ENCODE data around the gene ARHGAP23.

ARHGAP23 gene

DNA sequence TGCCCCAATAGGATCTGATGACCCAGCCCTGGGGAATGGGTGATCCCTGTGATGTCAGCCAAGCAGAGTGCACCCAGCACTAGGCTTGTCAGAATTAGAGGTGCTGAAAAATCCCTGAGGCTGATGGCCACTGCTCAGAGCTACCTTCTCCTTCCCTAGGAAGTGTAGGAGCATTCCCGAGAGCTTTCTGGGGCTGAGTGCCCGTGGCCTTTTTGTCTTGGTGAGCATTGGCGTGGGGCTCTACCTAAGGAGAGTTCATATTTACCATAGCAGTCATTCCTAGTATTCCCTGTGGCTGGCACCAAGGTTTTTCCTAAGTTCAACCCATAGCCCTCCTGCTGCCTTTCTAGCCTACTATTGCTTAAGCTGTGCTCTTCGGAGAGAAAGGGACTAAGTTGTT lies 22.6 kb upstream of the ARHGAP23 start:
- FAIRE-seq (no peak), DNase-seq (ENCODE audit: insufficient read length, low spot score) (no peak)
- no peak for TF ChIP-seq TAF1 (IDR thresholded peaks at IDR 0.05; ENCODE audit: low read depth, low read length)
- no peak for TF ChIP-seq SPI1 (IDR thresholded peaks at IDR 0.05; ENCODE audit: low read depth, low read length)
- TF ChIP-seq POLR2AphosphoS5 (IDR thresholded peaks at IDR 0.05; ENCODE audit: low read depth, low read length), result no peak
- TF ChIP-seq POU2F2 (IDR thresholded peaks at IDR 0.05; ENCODE audit: low read depth, low read length), result no peak
- TF ChIP-seq POLR2A (IDR thresholded peaks at IDR 0.05; ENCODE audit: low read depth, low read length), result no peak
- no peak for TF ChIP-seq PAX5 (IDR thresholded peaks at IDR 0.05; ENCODE audit: insufficient read depth, low read length, severe bottlenecking)

DNA sequence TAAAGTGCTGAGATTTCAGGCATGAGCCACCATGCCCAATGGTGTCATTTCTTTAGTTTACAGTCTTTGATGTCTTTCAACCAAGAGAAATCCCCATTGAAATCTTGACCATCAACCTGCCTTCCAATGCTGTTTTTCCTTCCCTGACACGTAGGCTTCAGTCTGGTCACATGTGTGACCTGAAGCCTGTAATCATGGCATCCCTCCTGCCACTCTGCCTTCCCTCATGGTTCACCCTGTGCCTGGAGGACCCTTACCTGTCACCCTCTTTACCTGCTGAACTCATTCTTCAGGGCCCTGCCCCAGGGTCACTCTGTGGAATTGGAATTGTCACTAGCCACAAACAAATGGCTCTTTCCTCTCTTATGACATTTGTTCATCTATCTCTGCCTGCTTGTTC lies 18.1 kb upstream of the ARHGAP23 start:
- DNase-seq (ENCODE audit: insufficient read length, low spot score), result no peak
- FAIRE-seq, result no peak
- TF ChIP-seq POLR2A (IDR thresholded peaks at IDR 0.05; ENCODE audit: low read depth, low read length) (no peak), SPI1 (IDR thresholded peaks at IDR 0.05; ENCODE audit: low read depth, low read length) (no peak), POU2F2 (IDR thresholded peaks at IDR 0.05; ENCODE audit: low read depth, low read length) (no peak), TAF1 (IDR thresholded peaks at IDR 0.05; ENCODE audit: low read depth, low read length) (no peak), PAX5 (IDR thresholded peaks at IDR 0.05; ENCODE audit: insufficient read depth, low read length, severe bottlenecking) (no peak), POLR2AphosphoS5 (IDR thresholded peaks at IDR 0.05; ENCODE audit: low read depth, low read length) (no peak)

DNA sequence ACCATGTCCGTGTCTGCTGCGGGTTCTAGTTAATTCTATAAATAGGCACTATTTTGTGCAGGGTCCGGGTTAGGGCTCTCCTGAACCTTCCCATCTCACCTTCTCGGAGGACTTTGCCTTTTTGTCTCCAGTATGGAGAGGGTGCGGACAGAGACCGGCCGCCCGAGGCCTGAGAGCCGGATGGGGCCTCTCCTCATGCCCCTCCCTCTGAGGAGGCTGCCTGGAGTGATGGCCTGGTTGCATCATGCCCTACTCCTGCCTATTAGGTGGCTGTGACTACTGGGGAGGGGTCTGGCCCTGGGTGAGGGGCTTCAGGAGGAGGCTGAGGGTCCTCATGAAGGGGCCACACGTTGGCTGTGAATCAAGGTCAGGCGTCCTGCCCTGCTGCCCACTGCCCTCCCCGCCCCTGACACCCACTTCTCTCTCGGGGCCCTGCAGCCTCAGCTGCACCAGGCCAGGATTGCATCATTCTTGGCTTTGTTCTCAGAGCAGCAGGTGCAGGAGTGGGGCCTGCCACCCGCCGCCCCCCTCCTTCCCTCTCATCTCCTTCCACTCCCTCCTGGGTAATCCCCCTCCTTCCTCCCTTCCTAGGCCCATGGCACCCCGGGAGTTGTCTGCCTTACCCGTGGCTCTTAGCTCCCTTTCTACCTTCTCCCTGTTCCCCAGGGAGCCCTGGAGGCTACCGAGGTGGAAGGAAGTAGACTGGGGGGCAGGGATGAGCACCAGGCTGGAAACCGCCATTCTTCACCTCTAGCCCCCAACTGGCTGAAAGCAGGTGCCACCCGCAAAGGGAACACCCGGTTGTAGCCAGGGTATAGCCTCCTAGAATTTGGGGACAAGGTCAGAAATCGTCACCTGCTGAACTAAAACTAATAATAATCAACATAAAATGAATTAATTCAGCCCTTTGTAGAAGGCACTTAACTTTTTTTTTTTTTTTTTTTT lies 12.7 kb upstream of the ARHGAP23 start:
- TF ChIP-seq POU2F2 (IDR thresholded peaks at IDR 0.05; ENCODE audit: low read depth, low read length) (no peak), POLR2AphosphoS5 (IDR thresholded peaks at IDR 0.05; ENCODE audit: low read depth, low read length) (no peak), SPI1 (IDR thresholded peaks at IDR 0.05; ENCODE audit: low read depth, low read length) (no peak), POLR2A (IDR thresholded peaks at IDR 0.05; ENCODE audit: low read depth, low read length) (no peak), PAX5 (IDR thresholded peaks at IDR 0.05; ENCODE audit: insufficient read depth, low read length, severe bottlenecking) (no peak), TAF1 (IDR thresholded peaks at IDR 0.05; ENCODE audit: low read depth, low read length) (no peak)
- no peak for FAIRE-seq
- DNase-seq (ENCODE audit: insufficient read length, low spot score), result no peak

DNA sequence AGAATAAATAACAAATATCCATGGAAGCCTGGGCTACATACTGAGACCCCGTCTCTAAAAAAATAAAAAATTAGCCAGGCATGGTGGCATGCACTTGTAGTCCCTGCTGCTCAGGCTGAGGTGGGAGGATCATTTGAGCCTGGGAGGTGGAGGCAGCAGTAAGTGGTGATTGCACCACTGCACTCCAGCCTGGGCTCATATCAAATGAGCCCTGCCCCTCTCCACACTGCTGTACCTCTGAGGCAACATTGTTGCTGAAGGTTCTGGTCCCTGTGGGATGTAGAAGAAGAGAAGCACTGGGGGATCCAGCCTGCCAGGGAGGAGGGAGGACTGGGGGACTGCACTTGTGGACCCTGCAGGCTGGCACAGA lies 11.4 kb upstream of the ARHGAP23 start:
- FAIRE-seq (no peak), DNase-seq (ENCODE audit: insufficient read length, low spot score) (no peak)
- no peak for TF ChIP-seq SPI1 (IDR thresholded peaks at IDR 0.05; ENCODE audit: low read depth, low read length)
- no peak for TF ChIP-seq TAF1 (IDR thresholded peaks at IDR 0.05; ENCODE audit: low read depth, low read length)
- no peak for TF ChIP-seq POLR2AphosphoS5 (IDR thresholded peaks at IDR 0.05; ENCODE audit: low read depth, low read length)
- no peak for TF ChIP-seq PAX5 (IDR thresholded peaks at IDR 0.05; ENCODE audit: insufficient read depth, low read length, severe bottlenecking)
- TF ChIP-seq POU2F2 (IDR thresholded peaks at IDR 0.05; ENCODE audit: low read depth, low read length), result no peak
- no peak for TF ChIP-seq POLR2A (IDR thresholded peaks at IDR 0.05; ENCODE audit: low read depth, low read length)

DNA sequence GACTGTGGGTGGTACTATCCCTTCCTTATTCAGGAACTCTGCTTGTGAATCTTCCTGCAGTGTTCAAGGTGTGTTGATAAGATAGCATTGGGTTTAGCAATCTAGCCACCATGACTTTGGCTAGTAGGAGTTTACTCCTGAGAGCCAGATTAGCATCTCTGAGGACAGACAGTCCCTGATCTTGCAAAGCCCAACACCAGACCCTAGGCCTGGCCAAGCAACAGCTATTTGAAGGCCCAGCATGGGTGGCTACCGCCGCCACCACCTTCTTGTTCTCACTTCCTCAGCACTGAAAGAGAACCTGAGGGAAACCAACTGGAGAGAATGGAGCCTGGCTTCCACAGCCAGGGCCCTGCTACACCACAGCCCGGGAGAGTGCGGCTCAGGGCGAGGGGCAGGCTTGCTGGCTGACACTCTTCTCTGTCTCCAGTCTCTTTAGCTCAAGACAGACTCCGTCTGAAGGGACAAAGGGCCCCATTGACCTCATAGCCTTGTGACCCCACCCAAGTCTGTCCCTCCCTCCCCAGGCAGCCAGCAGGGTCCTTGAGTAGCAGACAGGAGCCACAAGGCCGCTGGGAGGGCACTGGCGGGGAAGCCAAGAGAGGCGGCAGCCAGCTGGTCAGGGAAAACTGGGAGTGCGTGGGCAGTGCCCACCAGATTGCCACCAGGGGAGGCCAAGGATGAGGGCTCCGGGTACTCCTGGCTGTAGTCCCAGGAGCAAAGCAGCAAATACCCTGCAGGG lies 10.9 kb upstream of the ARHGAP23 start:
- no peak for DNase-seq (ENCODE audit: insufficient read length, low spot score)
- TF ChIP-seq POU2F2 (IDR thresholded peaks at IDR 0.05; ENCODE audit: low read depth, low read length), result no peak
- peak; percentile 76 for TF ChIP-seq SPI1 (IDR thresholded peaks at IDR 0.05; ENCODE audit: low read depth, low read length)
- TF ChIP-seq TAF1 (IDR thresholded peaks at IDR 0.05; ENCODE audit: low read depth, low read length), result no peak
- no peak for TF ChIP-seq POLR2A (IDR thresholded peaks at IDR 0.05; ENCODE audit: low read depth, low read length)
- no peak for TF ChIP-seq PAX5 (IDR thresholded peaks at IDR 0.05; ENCODE audit: insufficient read depth, low read length, severe bottlenecking)
- no peak for FAIRE-seq

DNA sequence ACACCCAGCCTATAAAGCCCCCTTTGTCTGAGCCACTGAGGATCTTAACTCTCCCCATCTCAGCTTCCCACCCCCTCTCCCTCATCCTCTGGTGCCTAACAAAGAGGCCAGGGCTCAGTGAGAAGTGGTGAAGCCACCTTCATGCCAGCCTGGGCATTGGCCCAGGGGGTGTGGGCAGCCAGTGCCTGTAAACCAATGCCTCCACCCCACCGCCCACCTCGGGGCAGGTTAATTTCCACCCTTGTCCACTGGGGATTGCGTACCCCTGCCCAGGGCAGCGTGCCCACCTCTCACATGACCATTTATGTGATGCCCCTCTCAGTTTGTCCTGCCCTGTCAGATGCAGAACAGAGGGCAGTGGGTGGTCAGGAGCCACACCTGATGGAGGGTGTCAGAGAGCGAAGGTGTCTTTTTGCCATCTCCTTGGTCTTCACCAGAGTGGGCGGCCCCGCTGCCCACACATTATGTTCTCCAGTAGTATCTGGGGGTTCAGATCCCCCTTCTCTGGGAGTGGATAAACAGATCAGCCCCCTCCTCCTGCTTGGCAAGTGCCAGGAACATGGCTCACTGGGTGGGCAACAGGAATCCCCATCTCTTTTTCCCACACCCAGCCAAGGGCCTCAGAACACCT lies 10.1 kb upstream of the ARHGAP23 start:
- no peak for FAIRE-seq
- no peak for TF ChIP-seq TAF1 (IDR thresholded peaks at IDR 0.05; ENCODE audit: low read depth, low read length)
- TF ChIP-seq POU2F2 (IDR thresholded peaks at IDR 0.05; ENCODE audit: low read depth, low read length), result no peak
- DNase-seq (ENCODE audit: insufficient read length, low spot score), result no peak

DNA sequence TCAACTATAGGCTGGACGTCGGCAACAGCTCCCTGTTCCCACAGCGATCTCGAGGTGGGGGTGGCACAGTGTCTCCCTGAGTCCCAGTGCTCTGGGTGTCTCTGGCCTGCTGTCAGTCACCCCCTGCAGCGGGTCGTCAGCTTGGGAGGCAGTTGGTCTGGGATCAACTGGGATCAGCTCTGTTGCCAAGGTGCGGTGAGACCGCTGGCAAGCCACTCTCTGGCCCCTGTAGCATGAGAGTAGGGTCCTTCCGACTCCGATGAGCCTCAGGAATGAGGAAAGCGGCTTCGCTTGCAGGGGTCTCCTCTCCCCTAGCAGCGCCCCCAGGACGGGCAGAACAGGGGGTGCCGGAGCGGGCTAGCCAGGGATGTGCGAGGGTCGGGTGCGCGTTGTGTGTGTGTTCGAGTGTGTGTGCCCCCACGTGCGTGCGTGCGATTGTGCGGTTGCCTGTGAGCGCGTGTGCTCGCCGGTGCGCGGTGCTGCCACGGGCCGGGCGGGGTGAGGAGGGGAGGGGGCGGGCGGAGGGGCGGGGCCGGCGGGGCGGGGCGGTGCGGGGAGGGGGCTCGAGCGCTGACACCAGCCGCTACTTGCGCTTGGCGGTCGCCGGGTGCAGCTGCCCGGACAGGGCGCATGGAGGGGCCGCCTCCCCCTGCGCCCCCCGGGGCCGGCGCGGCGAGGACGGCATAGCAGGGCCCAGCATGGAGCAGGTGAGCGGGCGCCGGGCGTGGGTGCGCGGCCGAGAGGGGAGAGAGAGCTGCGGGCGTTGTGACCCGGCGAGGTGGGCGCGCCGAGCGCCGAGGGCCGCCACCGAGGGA lies 9.4 kb upstream of the ARHGAP23 start:
- TF ChIP-seq TAF1 (IDR thresholded peaks at IDR 0.05; ENCODE audit: low read depth, low read length) (no peak), PAX5 (IDR thresholded peaks at IDR 0.05; ENCODE audit: insufficient read depth, low read length, severe bottlenecking) (no peak), POLR2A (IDR thresholded peaks at IDR 0.05; ENCODE audit: low read depth, low read length) (no peak), SPI1 (IDR thresholded peaks at IDR 0.05; ENCODE audit: low read depth, low read length) (no peak), POU2F2 (IDR thresholded peaks at IDR 0.05; ENCODE audit: low read depth, low read length) (no peak), POLR2AphosphoS5 (IDR thresholded peaks at IDR 0.05; ENCODE audit: low read depth, low read length) (no peak)
- no peak for DNase-seq (ENCODE audit: insufficient read length, low spot score)
- no peak for FAIRE-seq

DNA sequence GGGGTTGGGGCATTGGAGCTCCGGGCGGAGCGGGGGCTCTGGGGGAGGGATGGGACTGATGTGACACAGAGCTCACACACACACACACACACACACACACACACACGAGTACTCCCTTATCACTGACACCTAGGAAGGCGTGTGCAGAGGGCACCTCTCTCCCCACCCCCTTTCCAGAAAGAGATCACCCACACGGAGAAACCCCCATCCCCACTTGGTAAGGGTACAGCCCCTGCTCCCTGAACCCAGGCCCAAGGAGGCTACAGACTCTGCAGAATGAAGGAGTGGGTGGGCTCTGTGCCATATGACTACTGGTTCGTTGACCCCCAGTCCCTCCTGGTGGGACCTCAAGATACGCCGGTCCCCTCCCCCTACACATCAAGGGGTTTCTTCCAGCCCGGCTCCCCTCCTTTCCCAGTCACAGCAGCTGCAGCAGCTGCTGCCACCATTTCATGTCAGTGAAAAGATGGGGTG lies 8.7 kb upstream of the ARHGAP23 start:
- DNase-seq (ENCODE audit: insufficient read length, low spot score), result no peak
- TF ChIP-seq POLR2A (IDR thresholded peaks at IDR 0.05; ENCODE audit: low read depth, low read length), result no peak
- no peak for TF ChIP-seq POLR2AphosphoS5 (IDR thresholded peaks at IDR 0.05; ENCODE audit: low read depth, low read length)
- FAIRE-seq, result no peak

DNA sequence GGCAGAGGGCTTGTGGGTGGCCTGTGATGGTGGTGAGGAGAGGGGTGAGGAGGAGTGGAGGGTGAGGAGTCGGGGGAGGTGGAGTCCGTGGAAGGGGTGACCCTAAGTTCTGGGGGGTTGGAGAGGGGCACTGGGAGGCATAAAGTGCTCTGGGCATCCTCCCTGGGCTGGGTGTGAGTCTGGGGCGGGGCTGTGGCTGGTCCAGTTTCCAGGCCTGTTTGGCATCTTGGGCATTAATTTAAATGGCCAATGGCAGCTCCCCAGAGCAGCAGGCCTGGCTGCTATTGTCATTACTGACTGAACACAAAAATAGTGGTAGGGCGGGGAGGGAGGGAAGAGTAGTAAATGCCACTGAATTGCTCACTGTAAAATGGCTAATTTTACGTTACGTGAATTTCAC lies 7.7 kb upstream of the ARHGAP23 start:
- FAIRE-seq (no peak), DNase-seq (ENCODE audit: insufficient read length, low spot score) (no peak)
- TF ChIP-seq PAX5 (IDR thresholded peaks at IDR 0.05; ENCODE audit: insufficient read depth, low read length, severe bottlenecking) (no peak), POU2F2 (IDR thresholded peaks at IDR 0.05; ENCODE audit: low read depth, low read length) (no peak), SPI1 (IDR thresholded peaks at IDR 0.05; ENCODE audit: low read depth, low read length) (no peak), POLR2AphosphoS5 (IDR thresholded peaks at IDR 0.05; ENCODE audit: low read depth, low read length) (no peak), POLR2A (IDR thresholded peaks at IDR 0.05; ENCODE audit: low read depth, low read length) (no peak)
